Coronary artery (tissue), 2 donors: ENCODE data around the gene TMEM43.

ENCODE experiments used
- DNase-seq: peaks from one replicate; pipeline ENCODE4 v3.0.0-alpha.2; 2017; ENCODE audit warnings: low spot score
- H3K27ac ChIP-seq, 2 donors: fragments of 200-600 bp; sonication (generic); one replicate each; pipeline ENCODE4 v1.5.1; 2016 to 2019
- H3K4me3 ChIP-seq: fragments of 200-600 bp; sonication (generic); 2 replicates; pipeline ENCODE4 v1.5.1; 2016; ENCODE audit warnings: mild to moderate bottlenecking, moderate library complexity
- TF ChIP-seq, protein P1 (sequence below): fragments of 200-600 bp; sonication (generic); IDR thresholded peaks from one replicate; pipeline ENCODE4 v1.5.1; 2019; ENCODE audit warnings: antibody characterized with exemption

The TMEM43 gene

GRCh38 chr3:14147617-14148016 is 22.8 kb downstream of the TMEM43 start:
- DNase-seq, result peak; percentile 50
- TF ChIP-seq, protein P1, sequence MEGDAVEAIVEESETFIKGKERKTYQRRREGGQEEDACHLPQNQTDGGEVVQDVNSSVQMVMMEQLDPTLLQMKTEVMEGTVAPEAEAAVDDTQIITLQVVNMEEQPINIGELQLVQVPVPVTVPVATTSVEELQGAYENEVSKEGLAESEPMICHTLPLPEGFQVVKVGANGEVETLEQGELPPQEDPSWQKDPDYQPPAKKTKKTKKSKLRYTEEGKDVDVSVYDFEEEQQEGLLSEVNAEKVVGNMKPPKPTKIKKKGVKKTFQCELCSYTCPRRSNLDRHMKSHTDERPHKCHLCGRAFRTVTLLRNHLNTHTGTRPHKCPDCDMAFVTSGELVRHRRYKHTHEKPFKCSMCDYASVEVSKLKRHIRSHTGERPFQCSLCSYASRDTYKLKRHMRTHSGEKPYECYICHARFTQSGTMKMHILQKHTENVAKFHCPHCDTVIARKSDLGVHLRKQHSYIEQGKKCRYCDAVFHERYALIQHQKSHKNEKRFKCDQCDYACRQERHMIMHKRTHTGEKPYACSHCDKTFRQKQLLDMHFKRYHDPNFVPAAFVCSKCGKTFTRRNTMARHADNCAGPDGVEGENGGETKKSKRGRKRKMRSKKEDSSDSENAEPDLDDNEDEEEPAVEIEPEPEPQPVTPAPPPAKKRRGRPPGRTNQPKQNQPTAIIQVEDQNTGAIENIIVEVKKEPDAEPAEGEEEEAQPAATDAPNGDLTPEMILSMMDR, result no peak
- Histone ChIP-seq H3K4me3 (no peak overlapping the region), H3K27ac (peak overlapping the region; percentile 30 to 76)

DNA sequence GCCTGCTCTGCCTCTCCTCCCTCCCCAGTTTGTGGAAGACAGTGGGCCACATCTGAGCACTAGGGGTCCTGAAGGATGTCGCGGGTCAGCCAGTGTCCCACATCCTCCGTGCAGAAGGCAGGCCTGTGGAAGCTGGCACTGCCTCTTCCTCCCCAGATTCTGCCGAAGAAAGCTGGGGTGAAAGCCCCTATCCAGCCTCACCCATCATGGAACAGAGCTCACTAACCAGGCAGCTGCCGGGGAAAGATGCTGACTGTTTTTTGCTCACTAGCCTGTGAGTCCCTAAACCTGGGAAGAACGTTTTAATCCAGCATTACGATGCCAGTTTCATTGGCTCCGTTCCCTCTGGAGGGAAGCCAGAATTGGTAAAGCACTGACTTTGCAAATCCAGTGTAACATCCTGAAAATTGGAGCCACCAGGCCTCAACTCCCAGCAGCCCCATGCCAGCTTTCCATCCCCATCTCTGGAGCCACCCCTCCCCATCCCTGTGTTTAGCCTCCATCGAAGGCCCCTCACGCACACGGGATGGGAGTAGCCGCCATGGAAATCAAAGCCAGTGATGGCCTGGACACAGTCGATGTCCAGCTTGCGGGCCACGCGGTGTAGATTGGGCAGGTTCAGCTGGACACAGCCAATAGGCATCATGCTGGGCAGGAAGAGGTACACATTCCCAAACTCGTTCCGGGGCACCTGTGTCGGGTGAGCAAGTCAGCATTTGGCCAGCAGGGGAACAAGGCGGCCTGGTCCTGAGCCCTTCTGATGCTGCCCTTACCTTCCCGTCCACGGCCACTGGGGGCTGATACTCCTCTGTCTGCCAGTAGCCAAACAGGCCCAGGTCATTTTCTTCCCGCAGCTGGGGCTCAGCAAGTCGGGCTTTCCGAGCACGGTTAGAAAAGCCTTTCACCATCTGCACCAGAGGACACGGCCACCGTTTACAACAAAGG is 23.5 kb downstream of the TMEM43 start:
- TF ChIP-seq, protein P1, result no peak
- peak; percentile 68 for DNase-seq
- Histone ChIP-seq H3K4me3 (no peak overlapping the region), H3K27ac (peak overlapping the region; percentile 30 to 76)

DNA sequence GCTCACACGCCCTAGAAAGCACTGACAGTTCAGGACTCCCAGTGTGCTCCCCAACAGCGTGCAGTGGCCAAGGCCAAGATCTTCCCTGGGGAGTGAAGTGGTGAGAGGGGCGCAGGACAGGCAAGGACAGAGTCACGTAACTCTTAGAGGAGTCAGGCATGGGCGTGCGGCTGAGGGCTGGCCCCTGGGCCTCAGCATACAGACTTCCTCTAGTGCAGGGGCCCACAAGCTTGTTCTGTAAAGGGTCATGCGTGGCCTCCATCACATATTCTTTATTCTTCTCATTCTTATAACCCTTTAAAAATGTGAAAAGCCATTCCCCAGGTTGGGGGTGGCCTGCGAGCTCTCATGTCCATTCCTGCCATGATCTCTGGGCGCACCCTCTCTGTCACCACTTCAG is 25.2 kb downstream of the TMEM43 start:
- Histone ChIP-seq H3K27ac (no peak overlapping the region), H3K4me3 (no peak overlapping the region)
- TF ChIP-seq, protein P1, result no peak
- no peak for DNase-seq

GRCh38 chr3:14150491-14151230 is 25.8 kb downstream of the TMEM43 start:
- TF ChIP-seq, protein P1, result no peak
- no peak overlapping the region for H3K27ac ChIP-seq
- DNase-seq, result no peak
- H3K4me3 ChIP-seq, result no peak overlapping the region

DNA sequence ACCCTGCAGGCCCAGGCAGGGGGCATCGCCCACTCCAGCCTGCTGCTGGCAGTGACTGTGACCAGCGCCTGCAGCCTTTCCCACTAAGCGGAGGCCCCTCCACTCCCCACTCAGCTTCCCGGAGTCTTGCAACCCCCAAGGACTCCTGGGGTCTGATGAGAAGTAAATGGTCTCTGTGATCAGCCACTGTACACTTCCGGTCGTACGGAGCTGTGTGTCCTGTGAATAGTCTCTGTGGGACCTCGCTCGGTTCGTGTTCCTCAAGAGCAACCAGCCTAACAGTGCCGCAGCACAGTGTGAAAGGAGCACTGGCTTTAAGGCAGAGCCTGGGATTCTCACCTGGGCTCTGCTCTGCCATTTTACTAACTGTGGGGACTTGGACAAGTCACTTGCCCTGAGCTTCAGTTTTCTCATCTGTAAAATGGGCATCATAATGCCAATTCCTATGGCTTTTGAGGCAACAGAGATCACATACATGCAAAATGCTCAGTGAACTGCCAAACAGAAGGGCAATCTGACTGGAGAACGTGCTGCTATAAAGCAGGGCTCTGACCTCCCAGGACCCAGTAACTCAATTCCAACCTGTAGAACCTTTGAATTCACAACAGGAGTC is 26.7 kb downstream of the TMEM43 start:
- DNase-seq, result no peak
- H3K27ac ChIP-seq, result no peak overlapping the region
- no peak overlapping the region for H3K4me3 ChIP-seq
- TF ChIP-seq, protein P1, result no peak

- no peak overlapping the region for H3K4me3 ChIP-seq
- no peak overlapping the region for H3K27ac ChIP-seq
- TF ChIP-seq, protein P1, result no peak
- no peak for DNase-seq
Measured at GRCh38 chr3:14152233-14152962, 27.5 kb downstream of the TMEM43 start.
